HG03103 (cell line): ENCODE data around the gene AKIP1.

ENCODE experiments used
- ATAC-seq: cut with Tn5 transposase; IDR thresholded peaks from one replicate; pipeline ENCODE4 v1.9.1; 2021; ENCODE audit warnings: low read depth; ENCODE audit not compliant: unreplicated experiment

The AKIP1 gene

DNA sequence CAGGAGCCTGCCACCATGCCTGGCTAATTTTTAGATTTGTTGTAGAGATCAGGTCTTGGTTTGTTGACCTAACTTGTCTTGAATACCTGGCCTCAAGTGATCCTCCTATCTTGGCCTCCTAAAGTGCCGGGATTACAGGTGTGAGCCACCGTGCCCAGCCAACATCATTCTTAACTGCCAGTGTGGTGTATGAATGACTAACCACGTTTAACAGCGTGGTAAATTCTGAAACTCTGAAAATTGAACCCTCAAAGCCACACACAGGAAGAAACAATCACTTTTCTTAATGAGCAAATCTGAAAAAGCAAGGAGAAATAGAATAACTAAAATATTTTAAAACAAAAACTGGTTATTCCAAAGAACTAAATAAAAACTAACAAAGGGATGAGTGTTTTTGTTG lies 45.9 kb downstream of the AKIP1 start:
- ATAC-seq = no peak

DNA sequence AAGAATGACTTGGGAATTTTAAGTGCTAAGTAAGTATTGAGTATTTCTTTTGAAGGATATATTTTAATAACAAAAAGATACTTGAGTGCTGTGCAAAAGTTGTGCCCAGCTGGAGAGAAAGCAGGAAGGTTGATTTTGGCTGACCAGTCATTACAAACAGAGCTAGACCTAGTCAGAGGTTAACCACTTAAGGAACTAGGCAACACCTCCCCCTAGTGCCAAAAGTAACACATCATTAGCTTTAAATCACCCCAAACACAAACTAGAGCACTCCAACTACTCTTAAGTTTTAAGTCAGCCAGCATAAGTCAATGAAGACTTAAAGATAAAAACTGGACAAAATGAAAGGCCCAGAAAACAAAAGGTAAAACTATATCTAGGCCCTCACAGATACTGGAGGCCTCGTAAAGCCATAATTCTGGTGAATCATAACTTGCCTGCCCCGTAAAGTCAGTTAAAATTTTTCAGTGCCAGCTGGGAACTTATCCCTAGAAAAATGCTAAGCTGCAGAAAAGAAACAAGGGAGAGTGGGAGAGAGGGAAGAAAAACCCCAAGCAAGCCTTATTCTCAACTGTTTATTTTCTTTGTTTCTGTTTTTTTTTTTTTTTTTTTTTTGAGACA lies 48.7 kb downstream of the AKIP1 start:
- no peak for ATAC-seq

DNA sequence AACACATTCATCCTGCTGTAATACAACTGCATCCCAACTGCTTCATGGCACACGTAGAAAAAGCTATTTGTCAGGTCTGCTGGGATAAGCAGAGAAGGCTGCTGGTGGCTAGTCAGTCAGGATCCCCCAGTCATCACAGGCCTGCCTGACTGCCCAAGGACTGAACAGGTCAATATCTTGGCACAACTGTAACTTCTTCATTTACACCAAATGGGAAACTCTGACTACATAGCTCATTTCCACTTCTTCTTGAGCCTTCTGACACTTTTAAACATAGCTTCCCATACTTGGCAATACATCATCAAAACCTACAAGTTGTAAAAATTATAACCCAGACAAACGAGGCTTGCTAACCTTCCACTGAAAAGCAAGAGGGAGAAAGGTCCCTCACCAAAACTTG lies 50.4 kb downstream of the AKIP1 start:
- no peak for ATAC-seq

DNA sequence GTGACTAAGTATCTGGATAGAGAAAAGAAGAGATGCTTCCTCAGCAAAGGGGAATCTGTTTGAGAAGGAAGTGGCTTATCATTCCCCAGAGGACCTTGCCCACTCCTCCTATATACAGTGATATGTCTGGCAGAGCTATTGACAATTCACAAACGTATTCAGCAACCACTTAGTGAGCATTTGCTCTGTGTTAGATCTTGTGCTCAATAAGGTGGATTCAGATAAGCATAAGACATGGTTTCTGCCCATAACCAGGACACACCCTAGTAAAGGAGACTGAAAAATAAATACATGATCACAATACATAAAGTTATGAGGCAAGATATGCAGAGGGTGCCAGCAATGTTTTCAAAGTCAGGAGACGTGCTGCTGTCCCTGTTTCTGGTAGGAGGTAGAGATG lies 51.9 kb downstream of the AKIP1 start:
- no peak for ATAC-seq

DNA sequence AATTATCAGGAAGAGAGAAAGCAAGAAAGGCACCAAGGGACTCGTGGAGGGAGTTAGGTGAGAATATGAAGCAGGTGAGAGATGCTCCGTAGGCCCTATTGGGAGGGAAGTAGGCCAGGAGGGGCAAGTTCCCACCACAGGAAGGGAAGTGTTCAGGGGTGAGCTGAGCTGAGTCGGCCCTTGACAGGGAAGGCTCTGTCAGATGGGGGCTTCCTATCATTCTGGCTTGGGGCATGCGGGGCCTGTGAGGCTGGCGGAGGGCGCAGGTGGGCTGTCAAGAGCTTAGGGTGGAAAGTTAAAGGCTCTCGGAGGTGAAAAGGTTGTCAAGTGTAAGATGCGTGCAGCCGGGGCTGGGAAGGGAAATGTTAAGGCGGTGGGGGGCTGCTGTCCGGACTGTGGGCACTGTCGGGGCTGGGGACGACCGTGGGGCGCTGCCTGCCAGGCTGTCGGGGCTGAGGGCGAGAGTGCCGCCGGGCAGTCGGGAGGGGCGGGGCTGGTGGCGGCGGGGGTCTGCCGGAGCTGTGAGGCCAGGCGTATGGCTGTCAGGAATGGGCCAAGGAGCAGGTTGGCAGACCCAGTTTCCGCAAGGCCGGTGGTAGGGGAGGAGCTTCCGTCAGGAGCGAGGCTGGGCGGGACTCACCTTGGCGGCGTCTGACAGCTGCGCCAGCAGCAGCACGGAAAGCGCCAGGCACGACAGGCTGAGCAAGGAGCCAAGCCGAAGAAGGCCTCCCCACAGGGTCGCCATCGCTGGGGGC lies 52.8 kb downstream of the AKIP1 start:
- ATAC-seq = peak; percentile 47

DNA sequence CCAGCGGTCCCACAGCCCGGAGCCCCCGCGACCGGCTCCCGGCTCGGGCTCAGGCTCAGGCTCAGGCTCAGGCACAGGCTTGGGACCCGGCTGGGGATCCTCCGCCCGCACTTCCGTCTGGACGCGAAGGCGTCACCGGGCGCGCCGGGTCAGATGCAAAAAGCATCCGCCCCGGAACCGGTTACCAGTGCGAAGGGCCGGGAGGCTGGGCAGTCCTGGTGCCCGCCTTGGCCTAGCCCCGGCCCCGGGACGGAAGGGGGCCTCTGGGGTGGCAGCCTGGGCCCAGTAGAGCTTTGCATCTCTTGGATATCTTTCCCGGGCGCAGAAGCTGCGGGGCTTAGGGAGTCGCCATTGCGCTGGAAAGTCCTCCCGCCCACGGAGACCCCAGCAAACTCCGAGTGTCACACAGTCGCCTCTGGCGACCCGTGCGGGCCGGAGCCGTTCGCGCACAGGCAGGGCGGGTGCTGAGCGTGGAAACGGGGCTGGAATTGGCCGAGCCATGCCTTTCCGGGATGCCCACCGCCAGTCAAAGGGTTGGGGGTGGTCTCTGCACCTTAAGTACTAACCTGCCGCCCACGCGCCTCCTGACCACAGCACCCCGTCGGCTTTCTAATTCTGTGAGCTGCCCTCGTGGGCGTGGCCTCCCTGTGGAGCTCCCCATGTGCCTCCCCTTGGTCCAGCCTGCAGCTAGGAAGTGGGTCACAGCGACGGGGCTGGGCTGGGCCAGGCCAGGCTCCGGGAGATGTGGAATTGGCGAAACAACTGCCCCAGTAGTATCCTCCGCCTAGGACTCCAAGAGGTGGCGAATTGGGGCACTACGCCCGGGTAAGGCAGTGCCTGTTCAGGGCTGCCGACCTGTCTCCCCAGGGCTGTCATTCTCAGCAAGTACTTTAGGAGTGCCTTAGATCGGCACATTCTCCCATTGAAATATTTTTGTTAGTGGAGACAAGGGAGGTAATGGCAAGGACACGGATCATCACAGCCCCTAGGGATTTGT lies 53.6 kb downstream of the AKIP1 start, which contains the start of gene TMEM9B:
TSS of gene TMEM9B (minus strand) at position 119 of the 997 bp plus-strand sequence. CDS start 129 bp downstream, outside the sequence.
- peak; percentile 72 for ATAC-seq

DNA sequence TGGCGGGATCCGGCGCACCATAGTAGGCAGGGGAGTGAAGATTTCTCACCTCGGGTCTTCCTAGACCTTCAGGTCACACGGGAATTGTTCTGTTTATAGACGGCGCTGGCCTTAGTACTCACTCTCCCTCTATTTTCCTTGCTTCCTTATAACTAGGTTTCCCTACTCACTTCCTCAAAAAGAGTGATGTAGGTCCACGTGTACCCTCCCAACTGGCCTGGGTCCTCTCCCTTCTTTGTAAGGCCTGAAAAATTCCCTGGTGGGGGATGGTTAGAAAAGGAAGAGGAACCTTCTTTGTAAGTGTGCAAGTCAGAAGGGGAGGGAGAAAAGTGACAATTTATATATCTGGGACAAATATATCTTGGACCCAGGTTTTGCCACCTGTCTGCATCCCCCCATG lies 56.2 kb downstream of the AKIP1 start:
- ATAC-seq = no peak
